Activated T-cell treated with anti-CD3 and anti-CD28 coated beads, Interleukin-2, amount 50 U/mL, for 4 hours (primary cell): ENCODE results near the gene LRRC4B. TPM values are rescaled to one million over a fixed set of nuclear protein-coding genes. Genes with fewer than 3 reads are reported as not detected.
A peak's percentile ranks its signal among the peaks of the same experiment; 100 is the strongest.

Experiments used
- ATAC-seq, 2 donors: fragments of 200-7000 bp; cut with Tn5 transposase; one replicate each; pipeline ENCODE4 v1.10.0; 2021
- DNase-seq: peaks from one replicate; pipeline ENCODE4 v3.0.0-alpha.2; 2020
- H3K27me3 Mint-ChIP-seq: one replicate; pipeline ENCODE4 v1.8.0; 2021; ENCODE audit warnings: low read depth, mixed read lengths
- H3K36me3 Mint-ChIP-seq: one replicate; pipeline ENCODE4 v1.8.0; 2022; ENCODE audit warnings: mixed read lengths; ENCODE audit not compliant: insufficient read depth
- H3K4me1 Mint-ChIP-seq: one replicate; pipeline ENCODE4 v1.8.0; 2021; ENCODE audit warnings: low read depth, mixed read lengths
- H3K4me3 Mint-ChIP-seq: one replicate; pipeline ENCODE4 v1.8.0; 2021; ENCODE audit warnings: mild to moderate bottlenecking, moderate library complexity, mixed read lengths
- H3K9me3 Mint-ChIP-seq: one replicate; pipeline ENCODE4 v1.8.0; 2021; ENCODE audit warnings: mixed read lengths
- total RNA-seq, 3 donors: library from RNA; stranded (reverse); gene quantifications; one replicate each; pipeline ENCODE4 v1.2.1, GENCODE V29; 2021

Gene LRRC4B
- total RNA-seq, 3 donors from 2014 or later, result not detected

- Mint-ChIP-seq H3K36me3 (no peaks in the 10 kb centered on the region), H3K4me3 (no peak overlapping the region), H3K27me3 (peaks cover 10% of the 10 kb centered on the region), H3K4me1 (peaks cover 8% of the 10 kb centered on the region), H3K9me3 (no peaks in the 10 kb centered on the region)
- ATAC-seq (no peak), DNase-seq (no peak)
These were observed 53.7 kb downstream of the LRRC4B start for GRCh38 chr19:50514346-50515167.

- Mint-ChIP-seq H3K4me3 (no peak within 1 kb of the TSS), H3K4me1 (peaks cover 8% of the 10 kb centered on the region), H3K36me3 (peaks cover under 1% of the 10 kb centered on the region), H3K9me3 (no peaks in the 10 kb centered on the region), H3K27me3 (peaks cover 10% of the 10 kb centered on the region)
- ATAC-seq (no peak), DNase-seq (no peak)
These were observed 54.4 kb downstream of the LRRC4B start, which contains the start of gene ASPDH for GRCh38 chr19:50513746-50514345. TSS of gene ASPDH (minus strand) at chr19:50513913. CDS start at chr19:50513823, 90 bp downstream.

GRCh38 chr19:50512999-50513745, 55.1 kb downstream of the LRRC4B start:
- peaks cover 3% of the 10 kb centered on the region for H3K36me3 Mint-ChIP-seq
- H3K4me1 Mint-ChIP-seq, result peaks cover 8% of the 10 kb centered on the region
- no peak for DNase-seq
- H3K4me3 Mint-ChIP-seq, result no peak overlapping the region
- no peaks in the 10 kb centered on the region for H3K9me3 Mint-ChIP-seq
- H3K27me3 Mint-ChIP-seq, result peaks cover 10% of the 10 kb centered on the region
- no peak for ATAC-seq

DNA sequence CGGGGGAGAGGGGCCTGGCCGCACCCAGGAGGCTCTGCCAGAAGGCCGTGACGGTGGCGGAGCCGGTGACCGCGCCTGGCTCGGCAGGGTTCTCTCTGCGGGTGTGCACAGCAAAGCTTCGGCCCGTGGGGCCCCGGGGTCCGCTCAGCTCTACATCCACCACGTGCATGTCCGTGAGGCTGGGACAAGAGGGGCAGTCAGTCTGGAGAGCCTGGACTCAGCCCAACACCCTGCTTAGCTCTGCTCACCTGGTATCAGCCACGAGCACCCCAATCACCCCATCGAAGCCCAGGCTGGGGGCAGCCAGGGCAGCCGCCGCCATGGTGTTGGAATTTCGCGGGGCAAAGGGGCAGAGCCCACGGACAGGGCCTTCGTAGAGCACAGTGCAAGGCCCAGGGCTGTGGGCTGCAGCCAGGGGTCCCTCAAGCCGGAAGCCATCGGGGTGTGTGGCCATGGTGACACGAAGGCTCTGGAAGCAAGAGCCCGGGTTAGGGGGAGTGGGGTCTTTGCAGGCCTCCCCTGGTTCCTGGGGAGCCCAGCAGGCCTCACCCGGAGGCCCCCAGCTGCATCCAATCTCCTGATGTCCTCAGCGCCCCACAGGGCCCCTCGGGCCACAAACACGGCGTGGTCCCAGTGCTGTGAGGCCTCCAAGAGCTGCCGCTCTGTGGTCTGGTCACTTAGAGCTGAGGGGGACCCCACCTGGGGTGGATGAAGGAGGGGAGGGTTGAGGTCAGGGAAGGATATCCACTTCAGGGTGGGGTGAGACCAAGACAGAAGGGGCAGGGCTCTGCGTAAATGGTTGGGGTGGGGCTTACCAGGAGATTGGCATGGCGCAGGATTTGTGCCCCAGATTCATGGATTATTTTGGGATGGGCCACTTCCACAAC, 55.9 kb downstream of the LRRC4B start:
- Mint-ChIP-seq H3K27me3 (peaks cover 10% of the 10 kb centered on the region), H3K9me3 (no peaks in the 10 kb centered on the region), H3K4me3 (no peak overlapping the region), H3K36me3 (peaks cover 3% of the 10 kb centered on the region), H3K4me1 (peaks cover 8% of the 10 kb centered on the region)
- no peak for ATAC-seq
- DNase-seq, result no peak

- H3K4me3 Mint-ChIP-seq, result peak within 1 kb of the TSS; percentile 95
- ATAC-seq (peak; percentile 97), DNase-seq (peak; percentile 97)
- peaks cover 8% of the 10 kb centered on the region for H3K4me1 Mint-ChIP-seq
- peaks cover 3% of the 10 kb centered on the region for H3K36me3 Mint-ChIP-seq
- peaks cover 10% of the 10 kb centered on the region for H3K27me3 Mint-ChIP-seq
- no peaks in the 10 kb centered on the region for H3K9me3 Mint-ChIP-seq
These were observed 57.0 kb downstream of the LRRC4B start, which contains the start of gene JOSD2 for GRCh38 chr19:50511069-50511822. TSS of gene JOSD2 (minus strand) at chr19:50511191. CDS start at chr19:50510431, 760 bp downstream.

- peaks cover 3% of the 10 kb centered on the region for H3K36me3 Mint-ChIP-seq
- DNase-seq (no peak), ATAC-seq (no peak)
- H3K4me1 Mint-ChIP-seq, result peaks cover 8% of the 10 kb centered on the region
- H3K4me3 Mint-ChIP-seq, result peak overlapping the region; percentile 95
- H3K27me3 Mint-ChIP-seq, result peaks cover 6% of the 10 kb centered on the region
- no peaks in the 10 kb centered on the region for H3K9me3 Mint-ChIP-seq
These were observed 57.6 kb downstream of the LRRC4B start for GRCh38 chr19:50510700-50511068.

DNA sequence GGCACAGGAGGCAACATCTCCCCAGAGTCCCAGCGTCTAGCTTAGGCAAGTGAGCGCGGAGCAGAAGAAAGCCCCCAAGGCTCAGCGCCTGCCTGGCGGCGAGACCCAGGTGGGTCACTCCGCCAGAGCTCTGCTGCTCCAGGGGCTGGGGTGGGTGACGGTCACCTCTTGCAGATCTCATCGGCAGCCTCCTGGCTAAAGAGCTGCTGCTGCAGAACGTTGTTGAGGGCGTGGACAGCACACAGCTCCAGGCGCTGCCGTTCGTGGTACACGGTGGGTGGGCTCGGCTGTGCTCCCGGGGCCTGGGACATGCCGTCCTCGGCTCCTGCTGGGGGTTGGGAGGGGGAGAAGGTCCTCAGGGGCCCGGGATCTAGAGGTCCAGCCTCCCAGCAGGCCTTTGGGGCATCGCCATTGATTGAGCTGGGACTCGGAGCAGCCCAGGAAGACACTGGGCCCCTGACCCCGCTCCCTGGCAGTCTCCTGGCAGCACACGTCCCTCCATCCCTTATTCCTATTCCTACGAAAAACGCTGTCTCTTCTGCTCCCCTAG, 58.0 kb downstream of the LRRC4B start:
- H3K36me3 Mint-ChIP-seq, result peaks cover 3% of the 10 kb centered on the region
- DNase-seq (no peak), ATAC-seq (no peak)
- H3K4me1 Mint-ChIP-seq, result peaks cover 8% of the 10 kb centered on the region
- H3K27me3 Mint-ChIP-seq, result peaks cover 5% of the 10 kb centered on the region
- H3K9me3 Mint-ChIP-seq, result no peaks in the 10 kb centered on the region
- peak overlapping the region; percentile 95 for H3K4me3 Mint-ChIP-seq

- Mint-ChIP-seq H3K27me3 (peaks cover 3% of the 10 kb centered on the region), H3K4me3 (peak overlapping the region; percentile 95), H3K4me1 (peaks cover 8% of the 10 kb centered on the region), H3K9me3 (no peaks in the 10 kb centered on the region), H3K36me3 (peaks cover 3% of the 10 kb centered on the region)
- ATAC-seq, result no peak
- no peak for DNase-seq
These were observed 58.9 kb downstream of the LRRC4B start for GRCh38 chr19:50509366-50509765.

DNA sequence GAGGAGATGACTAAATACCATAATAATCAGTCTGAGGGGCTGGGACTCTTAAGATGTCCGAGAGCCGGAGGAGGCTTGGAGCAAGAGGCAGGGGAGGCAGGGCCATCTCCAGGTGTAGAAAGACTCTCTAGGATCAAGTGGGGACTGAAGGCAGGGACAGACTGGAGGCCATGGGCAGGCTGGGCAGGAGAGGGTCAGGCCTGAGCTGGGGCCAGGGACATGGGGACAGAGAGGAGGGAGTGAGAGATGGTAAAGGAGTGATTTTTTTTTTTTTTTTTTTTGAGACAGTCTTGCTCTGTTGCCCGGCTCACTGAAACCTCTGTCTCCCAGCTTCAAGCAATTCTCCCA, 59.4 kb downstream of the LRRC4B start:
- DNase-seq, result no peak
- no peak for ATAC-seq
- Mint-ChIP-seq H3K4me3 (peak overlapping the region; percentile 50), H3K9me3 (no peaks in the 10 kb centered on the region), H3K4me1 (peaks cover 8% of the 10 kb centered on the region), H3K27me3 (no peaks in the 10 kb centered on the region), H3K36me3 (peaks cover 3% of the 10 kb centered on the region)

DNA sequence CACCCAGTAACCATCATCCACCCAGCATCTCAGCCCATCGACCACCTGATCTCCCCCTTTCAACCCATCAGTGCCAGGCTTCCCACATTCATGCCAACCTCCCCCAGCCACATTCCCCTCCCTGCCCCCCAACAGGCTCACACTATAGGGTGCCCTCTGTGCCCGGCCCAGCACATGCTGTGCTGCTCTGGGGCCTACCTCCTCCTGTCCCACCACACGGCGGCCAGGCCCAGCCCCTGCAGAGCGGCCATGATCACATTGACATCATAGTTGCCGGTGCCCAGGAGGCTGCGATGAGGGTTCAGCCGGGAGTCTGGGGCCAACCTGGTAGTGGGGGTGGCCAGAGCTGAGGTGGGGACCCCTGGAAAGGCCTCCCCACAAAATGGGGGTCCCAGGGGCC, 60.9 kb downstream of the LRRC4B start:
- Mint-ChIP-seq H3K9me3 (no peaks in the 10 kb centered on the region), H3K36me3 (peaks cover 3% of the 10 kb centered on the region), H3K27me3 (no peaks in the 10 kb centered on the region), H3K4me3 (no peak overlapping the region), H3K4me1 (peaks cover 8% of the 10 kb centered on the region)
- ATAC-seq (no peak), DNase-seq (no peak)

DNA sequence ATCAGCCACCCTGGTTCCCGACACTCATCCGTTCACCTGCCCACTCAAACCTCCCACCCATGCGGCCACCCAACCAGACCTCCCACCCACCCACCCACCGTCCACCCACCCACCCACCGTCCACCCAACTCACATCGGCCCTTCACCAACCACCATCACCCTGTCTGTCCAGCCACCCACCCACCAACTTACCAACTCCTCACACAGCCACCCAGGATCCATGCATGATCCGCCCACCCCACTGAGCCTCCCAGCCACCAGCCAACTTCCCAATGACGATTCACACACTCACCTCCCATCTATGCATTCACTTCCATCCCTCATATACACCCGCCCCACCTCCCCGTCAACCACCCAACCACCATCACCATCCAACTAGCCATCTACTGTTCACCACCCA, 61.5 kb downstream of the LRRC4B start:
- H3K27me3 Mint-ChIP-seq, result no peaks in the 10 kb centered on the region
- H3K4me1 Mint-ChIP-seq, result peaks cover 7% of the 10 kb centered on the region
- no peak overlapping the region for H3K4me3 Mint-ChIP-seq
- peaks cover 3% of the 10 kb centered on the region for H3K36me3 Mint-ChIP-seq
- H3K9me3 Mint-ChIP-seq, result no peaks in the 10 kb centered on the region
- ATAC-seq (no peak), DNase-seq (no peak)

GRCh38 chr19:50505856-50506611, 62.2 kb downstream of the LRRC4B start:
- Mint-ChIP-seq H3K27me3 (no peaks in the 10 kb centered on the region), H3K4me1 (peaks cover 4% of the 10 kb centered on the region), H3K9me3 (no peaks in the 10 kb centered on the region), H3K36me3 (peaks cover 3% of the 10 kb centered on the region), H3K4me3 (no peak overlapping the region)
- ATAC-seq (no peak), DNase-seq (no peak)
